ENCODE measurements around the gene ZBTB5. TPM values are rescaled to one million over a fixed set of nuclear protein-coding genes. Genes with fewer than 3 reads are reported as not detected.

Gene ZBTB5
- total and polyA plus RNA-seq, 2 of the 8 experiments (the other 6 are each of a cell fraction or from before 2014, with no cell fraction given) = 13.3 to 14.5 TPM

GRCh38 chr9:37390759-37391158 is 74.5 kb downstream of the ZBTB5 start (continued):
- TF ChIP-seq SP2 (IDR thresholded peaks at IDR 0.05; ENCODE audit: low read length) = no peak
- TF ChIP-seq BACH1 (IDR thresholded peaks at IDR 0.05; ENCODE audit: low read length) = no peak
- no peak for TF ChIP-seq RXRA (IDR thresholded peaks at IDR 0.05; ENCODE audit: insufficient read depth, low read depth, low read length)
- no peak for TF ChIP-seq HDAC6 (IDR thresholded peaks at IDR 0.05; ENCODE audit: low read depth, low read length)

Other genes with a start within 250 kb of the ZBTB5 start
- gene GRHPR, start 42.8 kb downstream of the ZBTB5 start, total RNA-seq (2021; fragmentation: NEBNext Ultra II Directional; extraction: Animal tissue kit (Norgen Biotek cat#: 25700)) = 97.0 and 98.1 TPM in 2 replicates
- 201 and 246 TPM in 2 replicates for gene GRHPR, start 42.8 kb downstream of the ZBTB5 start, polyA plus RNA-seq (2011; rRNA removed)
- gene POLR1E, start 20.5 kb upstream of the ZBTB5 start, total RNA-seq (2021; fragmentation: NEBNext Ultra II Directional; extraction: Animal tissue kit (Norgen Biotek cat#: 25700)) = 36.9 and 40.0 TPM in 2 replicates
- gene POLR1E, start 20.5 kb upstream of the ZBTB5 start, polyA plus RNA-seq (2011; rRNA removed) = 13.8 and 16.0 TPM in 2 replicates
- 13.1 and 15.4 TPM in 2 replicates for gene FBXO10, start 110.9 kb upstream of the ZBTB5 start, total RNA-seq (2021; fragmentation: NEBNext Ultra II Directional; extraction: Animal tissue kit (Norgen Biotek cat#: 25700))
- 13.9 and 17.4 TPM in 2 replicates for gene FBXO10, start 110.9 kb upstream of the ZBTB5 start, polyA plus RNA-seq (2011; rRNA removed)
- gene TOMM5, start 127.1 kb upstream of the ZBTB5 start, total RNA-seq (2021; fragmentation: NEBNext Ultra II Directional; extraction: Animal tissue kit (Norgen Biotek cat#: 25700)) = 160 and 174 TPM in 2 replicates
- 127 and 171 TPM in 2 replicates for gene TOMM5, start 127.1 kb upstream of the ZBTB5 start, polyA plus RNA-seq (2011; rRNA removed)
- gene FRMPD1, start 185.5 kb upstream of the ZBTB5 start, total RNA-seq (2021; fragmentation: NEBNext Ultra II Directional; extraction: Animal tissue kit (Norgen Biotek cat#: 25700)) = 0.32 and 0.52 TPM in 2 replicates
- 0.25 and 0.27 TPM in 2 replicates for gene FRMPD1, start 185.5 kb upstream of the ZBTB5 start, polyA plus RNA-seq (2011; rRNA removed)

All from H1 (cell line).